RKO (cell line): Measurements from ENCODE around the gene KCTD5.
"Not testable (repeated sequence)": the region's sequence is repeated elsewhere in the genome, so short reads cannot be mapped to it uniquely, and the experiment has no call there.

Experiments used
- DNase-seq: peaks from one replicate; pipeline ENCODE4 v3.0.0-alpha.2; 2016; ENCODE audit warnings: low spot score

Gene KCTD5, protein sequence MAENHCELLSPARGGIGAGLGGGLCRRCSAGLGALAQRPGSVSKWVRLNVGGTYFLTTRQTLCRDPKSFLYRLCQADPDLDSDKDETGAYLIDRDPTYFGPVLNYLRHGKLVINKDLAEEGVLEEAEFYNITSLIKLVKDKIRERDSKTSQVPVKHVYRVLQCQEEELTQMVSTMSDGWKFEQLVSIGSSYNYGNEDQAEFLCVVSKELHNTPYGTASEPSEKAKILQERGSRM

GRCh38 chr16:2682209-2683021 lies at the start of gene KCTD5:
TSS of gene KCTD5 (plus strand) at chr16:2682523. CDS start at chr16:2682549, 26 bp downstream.
- DNase-seq = peak; percentile 97

DNA sequence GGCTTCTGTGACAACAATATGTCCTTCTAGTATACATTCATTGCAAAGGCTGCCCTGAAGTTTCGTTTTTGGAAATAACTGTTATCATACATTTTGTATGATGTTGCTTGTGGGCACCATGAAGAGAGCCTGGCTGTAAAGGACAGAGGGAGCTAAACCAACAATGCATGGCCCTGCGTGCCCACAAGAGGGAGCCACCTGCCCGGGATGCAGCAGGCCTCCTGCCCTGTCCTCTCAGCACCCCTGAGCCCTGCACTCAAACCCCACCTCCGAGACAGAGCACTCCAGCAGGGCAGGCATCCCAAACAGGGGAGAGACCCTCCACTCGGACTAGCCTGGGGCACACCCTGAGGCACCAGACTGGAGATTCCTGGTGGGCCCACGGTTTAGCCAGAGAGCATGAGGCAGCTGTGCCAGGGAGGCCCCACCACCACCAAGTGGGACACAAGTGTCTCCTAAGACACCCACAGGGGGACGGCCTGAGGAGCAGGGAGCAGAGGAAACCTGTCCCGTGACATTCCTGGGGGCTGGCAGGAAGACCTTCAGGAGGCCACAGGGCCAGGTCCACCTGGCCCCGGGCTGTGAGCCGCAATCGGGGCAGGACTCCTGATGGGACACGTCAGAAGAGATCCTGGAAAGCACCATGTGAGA lies 43.1 kb upstream of the KCTD5 start:
- DNase-seq = not testable (repeated sequence)

DNA sequence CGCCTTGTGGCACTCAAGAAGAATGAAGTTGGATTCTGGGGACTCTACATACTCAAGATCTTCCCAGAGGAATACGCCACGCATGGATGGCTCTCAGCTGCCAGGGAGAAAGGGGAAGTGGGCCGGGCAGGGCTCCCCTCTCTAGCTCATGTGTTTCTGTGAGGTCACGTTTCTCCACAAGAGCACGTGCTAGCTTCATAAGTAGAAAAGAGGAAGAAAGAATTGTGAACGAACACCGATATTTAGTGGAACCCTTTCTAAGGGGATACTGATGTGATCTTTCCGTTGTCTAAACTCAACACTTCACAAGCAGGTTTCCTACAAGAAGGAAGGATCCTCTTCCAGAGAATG lies 42.6 kb upstream of the KCTD5 start:
- DNase-seq = not testable (repeated sequence)

DNA sequence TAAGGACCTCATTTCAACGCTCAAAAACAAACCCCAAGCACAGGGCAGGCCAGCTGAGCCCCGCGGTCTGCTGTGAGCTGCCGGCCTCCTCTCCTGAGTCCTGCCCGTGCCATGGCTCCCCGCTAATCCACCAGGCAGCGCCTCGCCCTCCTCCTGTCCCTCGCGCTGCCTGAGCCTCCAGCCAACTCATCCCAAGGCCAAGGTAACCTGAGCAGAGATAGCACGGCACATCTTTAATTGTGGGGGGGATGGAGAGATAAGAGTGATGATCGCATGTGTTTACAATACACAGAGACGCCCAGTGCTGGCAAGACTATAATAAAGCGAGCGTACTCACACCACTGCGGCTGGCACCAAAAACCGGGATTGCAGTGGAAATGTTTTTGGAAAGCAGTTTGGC lies 39.8 kb upstream of the KCTD5 start:
- not testable (repeated sequence) for DNase-seq

DNA sequence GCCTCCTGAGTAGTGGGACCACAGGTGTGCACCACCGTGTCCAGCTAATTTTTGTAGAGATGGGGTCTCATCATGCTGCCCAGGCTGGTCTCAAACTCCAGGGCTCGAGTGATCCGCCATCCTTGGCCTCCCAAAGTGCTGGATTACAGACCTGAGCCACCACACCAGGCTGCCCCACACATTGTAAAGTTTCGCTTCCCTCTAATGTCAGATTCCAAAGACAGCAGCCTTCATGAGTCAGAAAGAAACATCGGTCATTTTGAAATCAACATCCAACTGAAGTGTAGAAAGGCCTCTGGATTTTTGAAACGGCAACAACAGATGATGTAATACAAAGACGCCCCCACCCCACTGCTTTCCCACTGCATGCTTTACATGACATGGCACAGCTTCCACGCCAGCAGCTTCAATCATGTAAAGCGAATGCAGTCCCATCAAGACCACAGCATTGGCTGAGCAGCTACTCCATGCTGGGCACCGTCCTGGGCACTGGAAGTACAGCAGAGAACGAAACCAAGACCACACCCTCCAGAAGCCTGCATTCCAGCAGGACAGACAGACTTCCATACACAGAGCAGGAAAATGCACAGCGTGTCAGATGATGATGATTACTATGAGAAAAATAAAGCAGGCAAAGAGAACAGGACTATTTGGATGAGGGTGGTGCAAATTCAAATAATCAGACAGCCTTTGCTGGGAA lies 37.4 kb upstream of the KCTD5 start:
- not testable (repeated sequence) for DNase-seq

DNA sequence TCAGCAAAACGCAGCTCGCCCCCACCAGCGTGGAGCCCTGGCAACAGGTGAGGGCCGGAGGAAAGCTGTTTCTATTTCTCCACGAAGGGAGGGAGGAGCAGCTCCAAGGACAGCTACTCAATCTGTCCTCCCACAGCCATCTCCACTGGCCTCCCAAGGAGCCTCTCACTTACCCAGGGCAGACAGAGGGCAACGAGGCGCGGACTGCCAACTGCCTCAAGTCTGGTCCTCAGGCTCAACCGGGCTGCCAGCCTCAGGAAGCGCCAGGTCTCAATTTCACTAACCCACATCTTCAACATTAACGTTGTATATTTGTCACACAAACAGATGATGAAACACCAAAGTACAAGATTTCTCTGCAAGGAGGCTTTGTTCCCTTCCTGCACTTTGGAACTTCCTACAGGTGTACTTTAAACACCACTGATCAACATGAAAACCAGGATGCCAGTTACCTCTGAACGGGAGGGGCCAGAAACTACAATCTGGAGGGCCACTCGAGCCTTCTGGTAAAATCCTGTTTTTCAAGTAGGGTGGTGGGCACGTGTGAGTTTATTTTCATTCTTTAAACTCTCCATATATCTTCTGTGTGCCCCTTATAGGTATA lies 31.0 kb upstream of the KCTD5 start:
- not testable (repeated sequence) for DNase-seq

DNA sequence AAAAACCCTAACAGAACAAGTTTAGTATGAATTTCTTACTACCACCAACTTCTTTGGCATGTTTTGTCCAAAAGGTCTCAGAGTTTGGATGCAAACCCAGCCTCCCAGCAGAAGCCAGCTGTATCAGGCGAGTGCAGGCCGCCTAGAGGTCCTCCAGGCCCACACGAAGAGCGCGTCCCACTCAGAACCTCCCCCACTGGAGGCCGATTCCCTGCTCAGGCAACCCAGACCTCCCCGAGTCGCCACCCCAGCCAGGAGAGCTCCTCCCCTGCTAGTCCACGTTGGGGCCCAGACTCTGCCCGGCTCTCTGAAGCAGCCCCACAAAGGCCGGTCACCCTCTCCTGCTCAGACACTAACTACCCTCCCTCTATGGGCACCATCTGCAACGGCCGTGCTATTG lies 28.4 kb upstream of the KCTD5 start:
- not testable (repeated sequence) for DNase-seq

DNA sequence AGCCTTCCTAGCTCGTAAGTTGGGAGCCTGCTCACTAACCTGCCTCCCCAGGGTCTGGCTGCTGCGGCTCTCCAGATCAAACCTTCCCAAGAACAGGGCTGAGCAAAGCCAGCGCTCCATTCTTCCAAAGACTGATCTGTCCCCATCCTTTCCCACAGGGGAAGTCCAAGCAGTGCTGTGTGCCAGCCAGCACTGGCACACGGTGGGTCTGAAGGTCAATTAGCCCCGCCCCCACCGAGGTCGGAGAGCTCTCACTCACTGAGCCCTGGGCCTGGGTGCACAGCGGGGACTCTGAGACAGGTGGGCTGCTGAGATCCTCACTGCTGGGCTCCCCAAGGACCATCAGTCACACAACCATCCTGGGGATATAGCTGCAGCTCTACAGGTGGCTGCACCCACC lies 27.4 kb upstream of the KCTD5 start:
- not testable (repeated sequence) for DNase-seq

DNA sequence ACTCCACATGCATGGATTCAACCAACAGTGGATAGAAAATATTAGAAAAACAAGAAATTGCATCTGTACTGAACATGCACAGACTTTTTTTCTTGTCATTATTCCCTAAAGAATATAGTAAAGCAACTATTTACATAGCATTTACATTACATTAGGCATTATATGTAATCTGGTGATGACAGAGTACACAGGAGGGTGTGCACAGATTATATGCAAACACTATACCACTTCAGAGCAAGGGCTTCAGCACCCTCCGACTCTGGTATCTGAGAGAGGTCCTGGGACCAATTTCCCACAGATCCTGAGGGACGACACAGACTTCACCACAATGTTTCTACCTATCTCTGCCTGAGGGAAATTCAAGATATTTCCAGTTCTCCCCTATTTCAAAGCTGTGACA lies 25.3 kb upstream of the KCTD5 start:
- DNase-seq = no peak

GRCh38 chr16:2657803-2658202 lies 24.5 kb upstream of the KCTD5 start:
- DNase-seq = not testable (repeated sequence)

- not testable (repeated sequence) for DNase-seq
These were observed 22.8 kb upstream of the KCTD5 start for GRCh38 chr16:2659560-2659959.

GRCh38 chr16:2660014-2660662 lies 22.2 kb upstream of the KCTD5 start:
- DNase-seq = not testable (repeated sequence)

GRCh38 chr16:2660755-2661373 lies 21.5 kb upstream of the KCTD5 start:
- DNase-seq = peak; percentile 13

DNA sequence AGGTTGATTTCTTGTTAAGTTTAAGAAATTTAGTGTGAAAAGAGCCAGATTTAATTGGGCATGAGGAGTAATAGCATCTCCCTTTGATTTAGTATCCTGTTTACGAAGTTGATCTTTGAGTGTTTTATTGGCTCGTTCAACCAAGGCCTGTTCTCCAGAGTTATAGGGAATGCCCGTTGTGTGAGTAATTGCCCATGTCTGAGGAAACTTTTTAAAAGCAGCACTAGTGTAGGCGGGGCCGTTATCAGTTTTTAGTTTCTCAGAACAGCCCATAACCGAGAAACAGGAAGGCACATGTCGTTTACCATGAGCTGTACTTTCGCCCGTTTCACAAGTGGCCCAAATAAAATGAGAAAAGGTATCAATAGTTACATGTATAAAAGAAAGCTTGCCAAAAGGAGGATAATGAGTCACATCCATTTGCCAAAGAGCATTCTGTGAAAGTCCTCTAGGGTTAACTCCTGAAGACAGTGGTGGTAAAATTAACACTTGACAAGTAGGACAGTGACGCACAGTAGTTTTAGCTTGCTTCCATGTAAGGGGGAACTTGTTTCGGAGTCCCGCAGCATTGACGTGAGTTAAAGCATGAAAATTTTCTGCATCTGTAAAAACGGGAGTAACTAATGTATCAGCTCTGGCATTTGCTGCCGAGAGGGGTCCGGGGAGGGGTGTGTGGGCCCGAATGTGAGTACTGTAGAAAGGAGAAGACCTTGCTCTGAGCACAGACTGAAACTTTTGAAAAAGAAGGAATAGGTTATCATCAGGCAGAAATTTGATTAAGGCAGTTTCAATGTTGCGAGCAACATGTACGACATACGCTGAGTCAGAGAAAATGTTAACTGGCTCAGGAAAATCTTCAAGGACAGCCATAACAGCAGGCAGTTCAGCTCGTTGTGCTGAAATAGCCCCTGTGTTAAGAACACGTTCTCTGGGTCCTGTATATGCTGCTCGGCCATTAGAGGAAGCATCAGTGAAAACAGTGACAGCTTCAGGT lies 18.5 kb upstream of the KCTD5 start:
- no peak for DNase-seq

DNA sequence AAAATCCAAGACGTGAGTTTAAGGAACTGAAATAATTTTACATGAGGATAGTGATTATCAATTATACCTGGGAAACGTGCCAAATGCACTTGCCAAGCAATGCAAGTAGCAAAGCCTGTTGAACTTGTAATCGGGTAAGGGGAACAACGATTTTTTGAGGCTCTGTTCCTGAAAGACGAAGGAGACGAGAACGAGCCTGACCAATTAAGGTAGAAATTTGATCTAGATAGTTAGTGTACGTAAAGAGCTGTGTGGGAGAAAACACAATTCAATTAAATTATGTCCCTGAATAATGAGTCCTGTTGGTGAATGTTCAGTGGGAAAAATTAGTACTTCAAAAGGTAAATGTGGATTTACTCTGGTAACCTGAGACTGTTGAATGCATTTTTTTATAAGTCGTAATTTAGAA lies 17.7 kb upstream of the KCTD5 start:
- no peak for DNase-seq

GRCh38 chr16:2666671-2667070 lies 15.7 kb upstream of the KCTD5 start:
- not testable (repeated sequence) for DNase-seq

DNA sequence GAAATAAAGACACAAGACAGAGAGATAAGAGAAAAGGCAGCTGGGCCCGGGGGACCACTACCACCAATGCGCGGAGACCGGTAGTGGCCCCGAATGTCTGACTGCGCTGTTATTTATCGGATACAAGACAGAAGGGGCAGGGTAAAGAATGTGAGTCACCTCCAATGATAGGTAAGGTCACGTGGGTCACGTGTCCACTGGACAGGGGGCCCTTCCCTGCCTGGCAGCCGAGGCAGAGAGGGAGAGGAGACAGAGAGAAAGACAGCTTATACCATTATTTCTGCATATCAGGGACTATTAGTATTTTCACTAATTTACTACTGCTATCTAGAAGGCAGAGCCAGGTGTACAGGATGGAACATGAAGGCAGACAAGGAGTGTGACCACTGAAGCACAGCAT lies 12.7 kb upstream of the KCTD5 start:
- not testable (repeated sequence) for DNase-seq

GRCh38 chr16:2670017-2670416 lies 12.3 kb upstream of the KCTD5 start:
- peak; percentile 64 for DNase-seq

DNA sequence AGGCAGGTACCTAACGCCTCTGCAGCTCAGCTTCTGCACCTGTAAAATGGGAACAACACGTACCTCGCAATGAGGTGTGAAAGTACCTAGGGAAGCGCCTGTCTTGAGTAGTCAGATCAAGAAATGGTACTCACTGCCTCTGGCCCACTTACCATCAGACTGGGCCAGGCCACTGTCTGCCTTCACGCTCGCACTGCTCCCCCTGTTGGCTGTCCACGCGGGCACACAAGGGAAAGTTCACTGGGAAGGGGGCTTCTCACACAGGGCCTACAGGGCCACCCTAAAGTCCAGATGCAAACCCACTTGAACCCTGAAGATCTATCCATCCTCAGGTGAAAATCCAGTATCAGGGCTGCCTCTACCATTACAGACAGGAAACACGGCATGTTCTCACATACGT lies 11.1 kb upstream of the KCTD5 start:
- not testable (repeated sequence) for DNase-seq

DNA sequence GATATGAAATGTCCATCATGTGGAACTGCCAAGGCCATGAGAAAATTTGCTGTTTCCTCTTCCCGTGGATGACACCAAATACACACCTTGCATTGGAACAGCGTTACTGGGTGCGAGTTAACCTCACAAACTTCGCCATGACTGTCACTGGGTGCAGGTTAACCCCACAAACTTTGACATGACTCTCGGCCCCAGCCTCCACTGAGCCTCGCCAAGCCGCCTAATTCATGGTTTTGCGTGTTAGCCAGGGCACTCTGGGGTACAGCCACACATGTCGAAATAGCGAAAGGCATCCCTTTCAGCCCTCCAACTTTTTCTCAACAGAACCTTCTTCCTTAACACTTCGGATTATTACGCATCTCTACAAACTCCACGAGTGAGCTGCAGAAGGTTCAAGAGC lies 10.6 kb upstream of the KCTD5 start:
- no peak for DNase-seq
